Stimulated activated CD4-positive, alpha-beta T cell treated with anti-CD3 and anti-CD28 coated beads, Interleukin-4, amount 100 ng/mL, for 48 hours (primary cell): ENCODE data around the gene C8B.
A peak's percentile ranks its signal among the peaks of the same experiment; 100 is the strongest.

Experiments
- DNase-seq, 2 donors: peaks; one replicate each; pipeline ENCODE4 v3.0.0-alpha.2; 2020; ENCODE audit warnings: low read depth in 2 of 2

Gene C8B

GRCh38 chr1:56972976-56973375 is 7.2 kb upstream of the C8B start:
- DNase-seq = no peak

GRCh38 chr1:56970280-56970679 is 4.5 kb upstream of the C8B start:
- no peak for DNase-seq

- no peak for DNase-seq
Measured at GRCh38 chr1:56968878-56969495, 3.2 kb upstream of the C8B start.

GRCh38 chr1:56967900-56968832 is 2.4 kb upstream of the C8B start:
- peak; percentile 1 for DNase-seq

GRCh38 chr1:56967355-56967754 is 1.5 kb upstream of the C8B start:
- no peak for DNase-seq

GRCh38 chr1:56966698-56966999 is 834 bp upstream of the C8B start:
- no peak for DNase-seq

GRCh38 chr1:56965191-56965590 is 624 bp downstream of the C8B start:
- DNase-seq = no peak

GRCh38 chr1:56964349-56965017 is 1.3 kb downstream of the C8B start:
- DNase-seq = no peak

GRCh38 chr1:56963667-56964066 is 2.1 kb downstream of the C8B start:
- DNase-seq = no peak

GRCh38 chr1:56961426-56961825 is 4.4 kb downstream of the C8B start:
- DNase-seq = no peak

- no peak for DNase-seq
Measured at GRCh38 chr1:56958526-56958925, 7.3 kb downstream of the C8B start.

- DNase-seq = no peak
Measured at GRCh38 chr1:56957931-56958330, 7.9 kb downstream of the C8B start.

- no peak for DNase-seq
Measured at GRCh38 chr1:56954664-56955063, 11.2 kb downstream of the C8B start.

GRCh38 chr1:56953386-56953785 is 12.4 kb downstream of the C8B start:
- no peak for DNase-seq

GRCh38 chr1:56952501-56952900 is 13.3 kb downstream of the C8B start:
- no peak for DNase-seq

GRCh38 chr1:56948403-56949023 is 17.3 kb downstream of the C8B start:
- no peak for DNase-seq

GRCh38 chr1:56940039-56940438 is 25.8 kb downstream of the C8B start:
- no peak for DNase-seq

GRCh38 chr1:56939209-56939608 is 26.6 kb downstream of the C8B start:
- DNase-seq = no peak

- DNase-seq = no peak
Measured at GRCh38 chr1:56938646-56939045, 27.2 kb downstream of the C8B start.

- no peak for DNase-seq
Measured at GRCh38 chr1:56934430-56935060, 31.3 kb downstream of the C8B start.

- no peak for DNase-seq
Measured at GRCh38 chr1:56933606-56934005, 32.2 kb downstream of the C8B start.

- no peak for DNase-seq
Measured at GRCh38 chr1:56933161-56933560, 32.7 kb downstream of the C8B start.
